GM12872 (cell line): Measurements from ENCODE around the gene CCT2.

ENCODE experiments used
- TF ChIP-seq, protein P1 (sequence below): IDR thresholded peaks from 3 replicates; pipeline ENCODE4 v1.5.1; 2011; ENCODE audit warnings: low read depth, mild to moderate bottlenecking, low read length, moderate library complexity; ENCODE audit not compliant: insufficient read depth

Gene CCT2

GRCh38 chr12:69553628-69554248, 31.5 kb upstream of the CCT2 start:
- TF ChIP-seq, protein P1, sequence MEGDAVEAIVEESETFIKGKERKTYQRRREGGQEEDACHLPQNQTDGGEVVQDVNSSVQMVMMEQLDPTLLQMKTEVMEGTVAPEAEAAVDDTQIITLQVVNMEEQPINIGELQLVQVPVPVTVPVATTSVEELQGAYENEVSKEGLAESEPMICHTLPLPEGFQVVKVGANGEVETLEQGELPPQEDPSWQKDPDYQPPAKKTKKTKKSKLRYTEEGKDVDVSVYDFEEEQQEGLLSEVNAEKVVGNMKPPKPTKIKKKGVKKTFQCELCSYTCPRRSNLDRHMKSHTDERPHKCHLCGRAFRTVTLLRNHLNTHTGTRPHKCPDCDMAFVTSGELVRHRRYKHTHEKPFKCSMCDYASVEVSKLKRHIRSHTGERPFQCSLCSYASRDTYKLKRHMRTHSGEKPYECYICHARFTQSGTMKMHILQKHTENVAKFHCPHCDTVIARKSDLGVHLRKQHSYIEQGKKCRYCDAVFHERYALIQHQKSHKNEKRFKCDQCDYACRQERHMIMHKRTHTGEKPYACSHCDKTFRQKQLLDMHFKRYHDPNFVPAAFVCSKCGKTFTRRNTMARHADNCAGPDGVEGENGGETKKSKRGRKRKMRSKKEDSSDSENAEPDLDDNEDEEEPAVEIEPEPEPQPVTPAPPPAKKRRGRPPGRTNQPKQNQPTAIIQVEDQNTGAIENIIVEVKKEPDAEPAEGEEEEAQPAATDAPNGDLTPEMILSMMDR = no peak

- TF ChIP-seq, protein P1 = no peak
These were observed 29.8 kb upstream of the CCT2 start for GRCh38 chr12:69555461-69555860.

GRCh38 chr12:69556383-69556782, 28.9 kb upstream of the CCT2 start:
- TF ChIP-seq, protein P1 = no peak

DNA sequence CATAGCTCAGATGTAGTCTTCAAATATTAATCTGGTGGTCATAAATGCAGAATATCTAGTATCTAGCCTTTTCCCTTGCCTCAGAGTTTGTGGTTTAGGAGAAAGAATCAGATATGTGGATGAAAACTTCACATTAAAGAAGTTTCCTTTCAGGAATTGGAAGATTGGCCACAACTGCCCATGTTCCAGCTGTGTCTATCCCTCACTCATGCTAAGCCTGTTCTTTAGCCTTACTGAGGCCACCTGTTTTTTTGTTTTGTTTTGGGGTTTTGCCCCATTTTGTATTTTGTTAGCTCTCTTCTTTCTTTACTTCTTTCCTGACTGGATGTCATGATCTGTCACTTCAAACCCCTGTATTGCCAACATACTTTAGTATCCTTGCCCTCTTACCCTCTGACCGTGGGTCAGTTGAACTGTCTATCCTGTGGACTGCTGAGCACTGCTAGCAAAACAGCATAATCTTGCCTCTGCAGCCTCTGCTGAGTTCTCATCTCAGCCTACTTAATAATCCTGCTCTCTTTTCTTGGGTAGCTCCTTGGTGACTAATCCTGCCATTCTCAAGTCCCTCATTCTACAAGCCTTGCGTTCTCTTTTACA, 22.0 kb upstream of the CCT2 start:
- TF ChIP-seq, protein P1 = no peak

DNA sequence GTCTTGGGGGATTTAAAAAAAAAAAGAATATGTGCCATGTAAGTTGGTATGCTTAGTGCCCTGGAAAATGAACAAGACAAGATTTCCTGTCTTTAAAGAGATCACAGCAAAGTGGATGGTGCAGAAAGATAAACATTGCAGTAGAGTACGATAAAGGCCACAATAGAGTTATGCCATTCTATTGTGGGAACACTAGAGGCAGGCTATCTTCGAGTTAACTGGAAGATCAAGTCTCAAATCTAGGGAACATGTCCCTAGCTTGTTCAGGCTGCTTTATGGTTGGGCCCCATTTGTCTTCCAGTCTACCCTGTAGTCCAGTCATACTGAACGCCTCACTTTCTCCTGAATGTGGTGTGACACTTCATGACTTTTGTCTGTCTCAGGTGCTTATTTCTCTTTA, 18.7 kb upstream of the CCT2 start:
- TF ChIP-seq, protein P1 = no peak; the same call in 2 of the 3 replicates

- TF ChIP-seq, protein P1 = no peak
These were observed 16.0 kb upstream of the CCT2 start for GRCh38 chr12:69569236-69569635.

- TF ChIP-seq, protein P1 = no peak
These were observed 15.2 kb upstream of the CCT2 start for GRCh38 chr12:69570000-69570516.
